CD4-positive, alpha-beta T cell treated with Interleukin-15 for 4 hours (primary cell): Measurements from ENCODE around the gene BRD1.

Experiments
- DNase-seq: peaks from one replicate; pipeline ENCODE4 v3.0.0-alpha.2; 2020; ENCODE audit warnings: low spot score

BRD1 gene

DNA sequence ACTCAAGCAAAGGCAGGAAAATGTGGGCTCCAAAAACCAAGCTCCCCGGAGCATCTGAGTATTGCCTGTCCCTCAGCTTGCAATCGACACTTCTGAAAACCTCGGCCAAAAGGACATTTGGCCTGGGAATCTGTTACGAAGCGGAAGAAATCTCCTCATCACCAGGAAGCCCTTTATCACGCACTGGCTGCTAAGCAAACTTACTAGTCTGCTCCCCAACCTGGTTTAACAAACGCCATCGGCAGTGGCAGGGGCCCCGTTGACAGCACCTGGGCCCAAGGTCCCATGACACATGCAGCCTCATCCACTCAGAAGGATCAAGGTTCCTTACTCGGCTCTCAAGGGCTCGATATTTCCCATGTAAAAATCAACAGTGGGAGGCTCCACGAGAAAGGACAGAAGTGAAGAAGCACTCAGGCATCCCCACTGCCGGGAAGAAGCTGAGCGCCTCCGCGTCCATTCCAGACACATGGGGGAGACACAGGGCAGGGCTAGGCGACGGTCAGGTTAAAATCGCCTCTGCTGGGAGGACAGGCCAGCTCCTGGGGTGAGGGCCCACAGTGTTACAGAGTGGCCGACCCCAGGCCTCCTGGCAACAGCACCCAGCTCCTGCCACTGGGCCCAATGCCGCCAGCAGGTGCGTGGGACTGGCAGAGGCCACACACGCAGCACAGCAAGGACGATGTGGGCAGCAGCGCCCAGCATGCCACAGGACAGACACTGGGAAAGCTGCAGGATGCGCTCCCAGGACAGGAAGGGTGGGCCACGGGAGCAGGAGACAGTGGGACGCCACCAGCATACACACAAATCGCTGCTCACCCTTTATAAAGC is 27.1 kb downstream of the BRD1 start:
- DNase-seq = no peak

DNA sequence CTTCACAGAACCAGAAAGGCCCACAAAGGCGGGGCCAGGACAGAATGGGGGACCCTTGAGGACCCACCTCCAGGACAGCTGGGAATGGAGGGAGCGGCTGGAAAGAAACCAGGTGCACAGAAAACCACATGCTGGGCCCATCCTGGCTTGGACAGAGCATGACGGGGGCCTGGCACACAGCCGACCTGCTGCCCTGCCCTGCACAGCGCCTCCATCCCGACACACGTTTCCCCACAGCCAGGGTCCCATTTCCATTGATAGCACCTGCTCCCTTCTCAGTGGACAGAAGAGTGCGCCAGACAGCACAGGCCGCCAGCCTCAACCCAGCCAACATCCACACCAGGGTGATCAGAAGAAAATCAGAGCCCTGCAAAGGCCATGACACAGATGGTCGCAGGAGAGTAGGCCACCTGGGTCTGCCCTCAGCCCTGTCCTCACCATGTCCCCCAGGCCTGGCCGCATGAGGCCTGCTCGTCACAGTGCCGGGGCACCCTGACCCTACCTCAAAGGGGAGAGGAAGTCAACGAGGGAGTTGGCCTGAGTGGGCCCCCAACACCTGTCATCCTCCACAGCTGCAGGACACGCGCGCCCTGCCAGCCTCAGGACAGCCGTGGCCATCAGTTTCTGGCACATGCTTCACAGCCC is 28.1 kb downstream of the BRD1 start:
- no peak for DNase-seq

DNA sequence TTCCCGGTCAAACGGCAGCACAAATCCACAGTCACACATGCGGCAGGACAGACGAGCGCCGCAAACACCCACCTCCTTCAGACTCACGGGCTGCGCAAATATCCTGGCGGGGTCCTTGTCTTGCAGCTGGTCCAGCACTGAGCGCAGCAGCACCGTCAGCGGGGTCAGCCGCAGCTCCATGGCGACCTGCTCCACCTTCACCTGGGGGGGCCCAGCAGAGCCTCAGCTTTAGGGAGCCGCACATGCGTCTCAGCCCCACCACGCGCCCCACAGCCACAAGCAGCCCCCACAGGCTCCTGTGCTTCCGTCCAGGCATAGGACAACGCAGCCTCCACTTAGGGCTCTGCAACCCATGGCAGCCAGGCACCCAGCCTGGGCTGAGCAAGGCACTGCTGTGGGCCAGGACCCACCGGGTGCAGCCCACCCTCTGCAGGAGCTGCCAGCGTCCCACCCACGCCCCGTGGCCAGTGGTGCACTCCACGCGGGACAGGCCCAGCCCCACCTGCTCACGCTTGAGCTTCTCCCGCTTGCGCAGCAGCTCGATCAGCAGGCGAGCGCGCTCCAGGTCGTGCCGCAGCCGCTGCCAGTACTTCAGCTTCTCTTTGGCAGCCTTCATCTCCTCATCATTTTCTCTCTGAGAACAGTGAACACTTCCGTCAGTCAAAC is 29.1 kb downstream of the BRD1 start:
- DNase-seq = no peak

DNA sequence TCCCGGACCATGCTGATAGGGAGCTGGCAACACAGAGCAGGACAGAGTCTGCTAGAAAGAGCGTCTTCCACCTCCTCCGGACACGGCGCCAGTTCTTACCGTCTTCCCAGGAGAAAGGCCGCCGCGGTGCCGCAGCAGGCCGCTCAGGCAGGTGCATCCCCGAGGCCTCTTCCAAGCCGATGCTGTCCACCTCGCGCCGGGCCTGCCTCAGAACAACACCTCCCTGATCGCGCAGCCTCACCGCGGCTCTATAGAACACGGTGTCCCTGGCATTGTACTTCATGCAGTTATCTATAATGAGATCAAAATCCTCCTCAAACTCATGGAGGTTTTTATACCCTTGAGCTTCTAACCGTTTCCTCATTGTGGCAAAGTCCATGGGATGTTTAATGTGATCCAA is 30.0 kb downstream of the BRD1 start:
- no peak for DNase-seq

DNA sequence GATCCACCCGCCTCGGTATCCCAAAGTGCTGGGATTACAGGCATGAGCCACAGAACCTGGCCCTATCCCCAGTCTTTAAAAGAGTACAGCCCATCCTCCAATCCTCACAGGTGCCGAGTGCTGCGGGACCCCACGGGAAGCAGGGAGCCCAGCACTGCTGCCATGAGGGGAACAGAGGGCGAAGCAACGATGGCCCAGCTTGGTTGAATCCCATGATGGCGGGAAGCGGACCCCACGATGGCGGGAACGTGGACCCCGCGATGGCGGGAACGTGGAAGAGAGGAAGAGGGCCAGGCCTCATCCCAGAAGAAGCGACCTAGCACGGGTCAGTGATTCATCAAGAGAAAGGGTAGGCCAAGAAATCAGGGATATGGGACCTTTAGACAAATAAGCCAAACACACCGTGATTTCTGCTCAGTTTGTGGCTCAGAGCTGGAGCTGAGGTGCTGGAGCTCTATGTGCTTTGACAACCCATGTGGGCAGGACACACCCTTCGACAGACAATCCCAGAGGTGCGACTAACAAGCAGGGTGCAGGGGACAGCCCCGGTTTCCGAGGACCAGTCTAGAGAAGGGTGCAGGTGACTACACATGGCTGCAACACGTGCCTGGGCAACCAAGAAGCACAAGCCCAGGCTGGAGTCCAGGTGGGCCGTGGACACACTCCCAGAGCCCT is 30.9 kb downstream of the BRD1 start:
- DNase-seq = no peak

DNA sequence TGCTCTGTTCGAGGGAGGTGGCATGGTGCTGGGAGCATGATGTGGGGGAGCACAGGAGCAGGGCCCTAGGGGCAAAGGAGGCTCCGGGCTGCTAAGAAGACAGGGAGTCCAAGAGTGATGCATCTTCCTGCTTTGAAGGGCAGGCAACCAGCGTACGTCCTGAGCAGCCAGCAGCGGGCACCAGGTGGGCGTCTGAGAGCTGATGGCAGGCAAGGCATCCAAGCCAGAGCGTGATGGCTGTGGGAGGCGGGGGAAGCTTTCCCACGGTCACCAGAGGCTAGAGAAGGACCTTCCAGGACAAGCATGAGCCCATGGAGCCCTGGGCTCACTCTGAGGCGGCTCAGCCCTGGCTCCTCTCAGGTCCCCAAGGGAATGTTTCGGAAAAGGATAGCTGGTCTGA is 32.2 kb downstream of the BRD1 start:
- no peak for DNase-seq

DNA sequence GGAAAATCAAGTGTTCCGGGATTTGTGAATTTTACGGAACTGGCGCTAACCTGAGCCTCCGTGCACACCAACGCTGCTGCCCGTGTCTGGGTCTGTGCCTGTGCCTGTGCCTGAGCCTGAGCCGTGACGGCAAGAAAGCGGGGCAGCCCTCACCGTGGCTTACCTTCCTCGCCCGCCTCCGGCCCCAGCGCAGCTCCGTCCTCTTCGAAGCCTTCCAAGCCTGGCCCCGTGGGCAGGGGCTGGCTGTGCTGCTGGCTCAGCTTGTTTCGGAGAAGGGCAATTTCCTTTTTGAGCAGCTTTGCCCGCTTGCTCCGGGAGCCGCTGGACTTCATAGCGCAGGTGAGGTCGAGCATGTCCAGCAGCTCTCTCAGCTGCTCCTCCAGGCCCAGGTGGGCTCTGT is 33.8 kb downstream of the BRD1 start:
- DNase-seq = no peak

DNA sequence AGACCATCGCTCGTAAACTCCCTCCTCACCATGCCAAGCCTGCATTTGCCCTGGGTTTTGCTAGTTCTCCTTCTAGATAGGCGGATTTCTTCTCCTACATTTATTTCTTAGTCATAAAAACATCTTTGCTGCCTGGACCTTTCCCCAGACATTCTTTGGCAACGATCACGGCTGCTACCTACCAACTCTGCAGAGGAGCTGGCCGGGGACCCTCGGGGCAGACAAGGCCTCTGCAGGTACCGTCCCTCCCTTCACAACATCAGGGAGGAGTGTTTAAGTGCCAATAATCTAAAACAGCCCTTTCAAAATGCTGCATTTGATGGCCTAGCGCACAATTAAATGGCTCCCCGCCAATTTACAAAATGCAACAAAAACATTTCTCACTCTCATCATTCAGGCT is 34.4 kb downstream of the BRD1 start:
- no peak for DNase-seq

DNA sequence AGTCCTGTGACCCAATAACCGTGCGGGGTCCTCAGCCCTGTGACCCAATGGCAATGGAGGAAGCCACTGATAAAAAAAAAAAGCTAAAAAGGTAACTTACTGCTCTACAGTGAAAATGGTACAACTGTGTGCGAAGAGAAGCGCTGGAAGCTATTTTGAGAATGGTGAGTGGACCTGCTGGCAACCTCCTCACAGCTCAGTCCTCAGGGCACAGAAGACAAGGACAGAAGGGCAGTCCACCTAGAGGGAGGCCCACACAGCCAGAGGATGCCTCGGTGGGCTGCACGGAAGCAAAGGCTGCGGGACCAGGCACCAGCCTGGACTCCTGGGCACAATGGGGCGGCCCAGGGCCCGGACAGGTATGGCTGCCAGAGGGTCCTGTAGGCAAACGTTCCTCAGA is 35.6 kb downstream of the BRD1 start:
- DNase-seq = no peak

DNA sequence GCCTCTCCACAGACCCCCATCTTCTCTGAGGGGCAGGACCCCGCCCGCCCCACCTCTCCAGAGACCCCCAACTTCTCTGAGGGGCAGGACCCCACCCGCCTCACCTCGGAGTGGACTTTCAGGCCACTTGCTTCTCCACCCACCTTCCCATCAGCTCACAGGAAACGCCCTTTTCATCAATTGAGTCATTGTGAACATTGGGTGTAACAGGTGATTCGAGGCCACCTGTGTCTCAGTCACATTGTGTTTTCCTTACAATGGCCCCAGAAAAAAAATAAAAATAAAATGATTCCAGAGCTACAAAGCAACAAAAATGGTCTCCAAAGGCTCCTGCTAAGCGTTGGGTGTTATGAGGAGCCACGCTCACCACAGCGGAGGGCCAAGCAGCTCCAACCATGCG is 36.0 kb downstream of the BRD1 start:
- no peak for DNase-seq

DNA sequence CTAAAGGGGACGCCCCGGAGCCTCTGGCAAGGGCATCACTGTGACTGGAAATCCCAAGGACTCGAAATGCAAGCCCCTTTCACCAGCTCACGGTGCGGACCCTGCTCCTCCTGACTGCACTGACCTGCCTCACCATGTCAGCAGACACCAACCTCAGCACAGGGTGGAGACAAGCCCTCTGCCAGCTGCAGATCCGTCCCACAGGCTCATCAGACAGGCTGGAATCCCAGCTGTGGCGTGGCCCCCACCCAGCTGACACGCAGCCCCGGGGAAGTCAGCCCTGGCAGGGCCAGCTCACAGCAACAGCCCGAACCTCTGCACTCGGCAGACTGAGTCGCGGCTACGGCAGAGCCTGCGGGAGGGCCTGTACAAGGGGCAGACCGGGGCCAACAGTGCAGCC is 36.8 kb downstream of the BRD1 start:
- DNase-seq = no peak

DNA sequence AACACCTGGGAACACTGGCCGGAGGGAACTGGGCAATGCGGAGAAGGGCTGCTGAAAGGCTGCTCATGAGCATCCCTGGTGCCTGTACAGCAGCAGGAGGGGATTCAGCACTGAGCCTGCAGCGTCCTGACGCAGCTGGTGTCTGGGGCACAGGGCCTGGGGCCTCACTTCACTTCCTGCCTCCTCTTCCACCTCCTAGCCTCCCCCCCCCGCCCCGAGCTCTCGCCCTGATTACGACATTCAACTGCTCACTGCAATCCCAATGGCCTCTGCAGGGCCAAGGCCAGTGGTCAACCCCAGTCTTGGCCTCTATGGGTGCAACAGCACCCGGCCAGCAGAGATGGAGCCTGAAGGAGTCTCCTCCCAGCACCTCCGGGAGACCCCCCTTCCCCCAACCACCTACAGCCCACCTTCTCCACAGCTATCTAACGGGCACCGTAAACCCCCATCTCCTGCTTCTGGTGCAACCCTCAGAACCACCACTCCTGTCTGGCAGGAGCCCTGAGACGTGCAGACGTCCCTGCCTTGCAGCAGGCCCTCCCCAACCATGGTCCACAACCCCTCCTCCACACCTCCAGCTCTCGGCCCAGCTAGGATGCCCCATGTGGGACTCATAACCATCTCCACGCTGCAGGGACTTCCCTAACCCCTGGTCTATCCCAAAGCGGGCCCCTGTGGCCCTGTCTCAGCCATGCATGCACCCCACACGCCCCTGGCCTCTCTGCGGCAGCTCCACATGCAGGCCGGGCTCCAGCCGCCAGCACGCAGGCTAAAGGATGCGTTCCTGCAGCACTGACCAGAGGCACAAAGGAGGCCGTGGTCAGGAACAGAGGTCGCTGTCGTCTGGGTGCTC is 38.2 kb downstream of the BRD1 start:
- peak; percentile 12 for DNase-seq

DNA sequence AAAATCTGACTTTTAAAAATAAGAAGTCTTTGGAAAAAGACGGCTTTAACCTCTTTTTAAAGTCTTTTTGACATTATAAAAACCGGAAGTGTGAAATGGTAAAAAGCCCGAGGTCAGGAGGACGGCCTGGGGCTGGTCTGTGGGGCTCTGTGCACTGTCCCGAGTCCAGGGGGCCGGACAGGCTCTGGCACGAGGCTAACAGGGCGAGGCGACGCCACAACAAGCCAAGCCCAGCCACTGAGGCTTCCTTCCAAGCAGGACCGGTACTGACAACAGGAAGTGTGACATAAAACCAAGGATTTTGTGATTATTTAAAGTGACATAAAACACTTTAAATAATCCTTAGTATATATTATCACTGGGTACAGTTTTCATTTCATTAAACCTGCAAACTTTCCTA is 39.2 kb downstream of the BRD1 start:
- no peak for DNase-seq

DNA sequence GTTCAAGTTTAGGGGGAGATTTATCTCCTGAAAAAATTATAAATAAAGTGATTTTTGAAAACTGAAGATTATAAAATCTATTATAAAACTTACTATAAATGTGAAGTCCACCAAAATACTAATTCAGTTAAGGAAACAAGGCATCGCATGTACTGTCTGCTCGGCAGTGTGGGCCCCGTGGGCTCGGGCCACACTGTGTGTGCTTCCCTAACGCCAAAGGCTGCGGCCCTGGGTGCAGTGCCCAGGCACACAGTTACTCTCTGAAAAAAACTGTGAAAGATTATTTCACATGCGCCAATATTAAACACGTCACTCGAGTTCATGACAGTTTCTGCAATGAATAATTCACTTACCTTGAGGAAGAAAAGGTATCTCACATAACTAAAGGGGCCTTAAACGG is 39.8 kb downstream of the BRD1 start:
- no peak for DNase-seq

DNA sequence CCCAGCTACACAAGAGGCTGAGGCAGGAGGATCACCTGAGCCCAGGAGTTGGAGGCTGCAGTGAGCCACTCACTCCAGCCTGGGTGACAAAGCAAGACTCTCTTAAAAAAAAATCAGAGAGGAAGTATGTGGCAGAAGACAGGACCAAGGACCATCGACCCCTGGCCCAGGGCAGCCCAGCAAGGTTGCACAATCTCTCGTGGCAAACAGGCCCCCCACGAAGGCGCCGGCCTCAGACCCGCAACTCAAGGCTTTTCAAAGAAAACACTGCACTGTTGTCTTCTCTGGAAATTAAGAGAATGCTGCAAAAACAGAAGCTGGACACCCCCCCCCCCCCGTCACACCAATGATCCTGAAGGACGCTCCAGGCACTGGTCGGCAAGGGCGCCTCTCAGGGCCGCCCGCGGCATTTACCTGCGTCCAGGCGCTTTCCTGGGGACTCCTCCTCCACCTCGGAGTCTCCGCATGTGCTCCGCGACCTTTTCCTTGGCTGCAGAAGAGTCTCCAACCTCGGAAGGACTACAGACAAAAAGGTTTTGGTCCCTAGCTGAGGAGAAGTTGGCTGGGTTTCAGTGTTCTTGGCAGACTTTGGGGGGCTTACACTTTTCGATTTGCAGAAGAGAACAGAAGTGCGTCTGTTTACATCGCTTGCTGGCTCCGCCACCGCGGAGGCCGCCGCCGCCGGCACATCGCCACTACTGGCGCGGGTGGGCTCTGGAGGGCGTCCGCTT is 40.5 kb downstream of the BRD1 start:
- DNase-seq = no peak

DNA sequence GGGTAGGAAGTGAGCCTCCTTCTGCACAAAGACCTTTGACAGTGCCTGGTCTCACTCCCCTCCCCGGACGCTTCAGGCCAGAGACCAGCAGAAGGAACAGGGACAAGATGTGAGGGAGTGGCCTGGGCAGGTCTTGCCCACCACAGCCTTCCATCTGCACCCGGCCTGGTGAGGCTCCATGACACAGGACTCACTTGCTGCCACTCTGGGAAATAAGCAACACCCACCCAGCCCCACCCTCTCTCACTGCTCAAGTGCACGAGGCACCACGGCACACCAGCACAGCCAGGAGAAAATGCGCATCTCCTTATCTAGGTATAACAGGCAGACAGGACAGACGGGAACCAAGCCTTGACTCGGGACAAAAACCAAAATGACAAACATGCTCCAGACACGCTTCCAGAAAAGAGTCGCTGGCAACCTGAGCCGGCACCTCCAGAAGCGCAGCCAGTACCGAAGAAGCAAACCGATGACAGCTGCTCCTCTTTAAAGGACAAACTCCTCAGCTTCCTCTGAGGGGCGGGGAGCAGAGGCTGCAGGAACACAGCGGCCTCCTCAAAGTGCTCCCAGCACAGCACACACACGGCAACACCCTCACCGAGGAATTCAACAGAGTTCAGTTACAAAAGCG is 41.7 kb downstream of the BRD1 start:
- DNase-seq = no peak

DNA sequence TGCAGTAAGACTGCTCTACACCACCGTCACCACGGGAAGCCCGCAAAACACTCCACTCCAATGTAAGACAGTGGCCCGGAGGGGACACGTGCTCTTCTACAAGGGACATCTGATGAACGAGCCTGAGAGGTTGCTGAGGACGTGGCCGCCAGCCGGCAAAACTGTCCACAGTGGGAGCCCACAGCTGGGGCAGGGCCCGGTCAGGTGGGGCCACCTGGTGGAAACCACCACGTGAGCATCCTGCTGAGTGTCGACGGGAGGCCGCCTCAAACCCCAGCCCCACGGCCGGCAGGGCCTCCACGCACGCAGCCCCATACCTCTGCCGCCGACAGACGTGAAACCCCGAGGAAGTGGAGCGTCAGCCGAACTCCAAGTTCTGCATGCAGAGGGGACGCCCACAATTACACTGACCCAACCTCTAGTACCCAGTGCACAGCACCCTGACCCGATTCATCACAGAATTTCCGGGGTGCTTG is 42.6 kb downstream of the BRD1 start:
- DNase-seq = no peak

DNA sequence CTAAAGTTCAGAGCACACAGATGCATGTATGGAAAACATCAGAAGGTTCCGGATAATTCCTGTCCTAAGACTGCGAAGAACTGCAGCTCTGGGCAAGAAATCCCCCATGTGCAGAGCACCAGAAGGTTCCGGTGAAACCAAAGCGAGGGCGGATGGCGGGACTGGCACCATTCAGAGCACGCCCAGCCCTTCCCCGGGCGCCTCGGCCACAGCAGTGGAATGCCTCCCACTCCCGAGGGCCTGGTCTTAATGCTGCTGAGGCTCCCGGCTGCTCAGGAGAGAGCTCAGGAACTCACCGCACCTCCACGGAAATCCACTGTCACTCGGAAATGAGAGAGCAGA is 43.1 kb downstream of the BRD1 start:
- DNase-seq = no peak

DNA sequence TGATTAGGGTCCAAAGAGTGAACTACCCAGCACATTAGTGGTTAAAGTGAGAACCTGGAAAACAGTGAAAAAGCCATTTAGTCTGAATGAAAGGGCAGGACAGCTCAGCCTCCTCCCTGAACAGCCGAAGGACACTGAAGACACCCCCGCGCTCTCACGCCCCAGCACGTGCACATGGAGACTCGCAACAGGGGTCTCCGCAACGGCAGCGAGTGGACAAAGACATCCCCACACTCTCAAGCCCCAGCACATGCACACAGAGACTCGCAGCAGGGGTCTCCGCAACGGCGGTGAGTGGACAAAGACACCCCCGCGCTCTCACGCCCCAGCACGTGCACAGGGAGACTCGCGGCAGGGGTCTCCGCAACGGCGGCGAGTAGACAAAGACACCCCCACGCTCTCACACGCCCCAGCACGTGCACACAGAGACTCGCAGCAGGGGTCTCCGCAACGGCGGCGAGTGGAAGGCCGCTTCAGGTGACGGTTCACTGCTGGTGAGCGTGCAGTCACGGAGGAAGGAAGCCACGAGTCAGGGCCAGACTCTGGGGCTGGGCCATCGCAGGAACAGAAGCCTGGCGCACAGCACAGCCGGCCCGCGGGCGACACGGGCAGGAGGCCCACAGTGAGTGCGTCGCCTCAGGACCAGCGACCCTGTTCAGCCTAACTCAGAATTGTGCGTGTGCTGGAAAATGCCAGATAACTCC is 43.6 kb downstream of the BRD1 start:
- DNase-seq = no peak
